ENCODE data around the gene ADAM23.

Gene ADAM23

DNA sequence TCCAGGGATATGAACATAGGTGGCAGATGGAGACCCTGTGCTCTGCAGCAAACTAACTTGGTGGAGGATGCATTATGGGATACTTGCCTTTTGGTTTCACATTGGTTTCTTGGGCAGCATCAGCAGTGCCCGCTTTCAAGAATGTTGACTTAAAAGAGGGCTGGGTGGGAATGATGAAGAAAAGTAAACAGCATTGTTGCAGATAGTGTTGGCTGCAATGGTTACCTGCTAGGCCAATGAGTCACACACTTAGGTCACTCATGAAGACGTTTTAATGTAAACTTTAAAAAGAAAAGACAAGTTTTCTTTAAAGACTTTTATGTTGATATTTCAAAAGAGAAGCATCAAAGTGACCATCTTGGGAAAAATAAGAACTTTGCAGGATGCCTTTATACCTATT lies 172.8 kb downstream of the ADAM23 start:
- peak; percentile 20 for DNase-seq (ENCODE audit: low read depth, low spot score)
- no peak overlapping the region for H3K27ac ChIP-seq

DNA sequence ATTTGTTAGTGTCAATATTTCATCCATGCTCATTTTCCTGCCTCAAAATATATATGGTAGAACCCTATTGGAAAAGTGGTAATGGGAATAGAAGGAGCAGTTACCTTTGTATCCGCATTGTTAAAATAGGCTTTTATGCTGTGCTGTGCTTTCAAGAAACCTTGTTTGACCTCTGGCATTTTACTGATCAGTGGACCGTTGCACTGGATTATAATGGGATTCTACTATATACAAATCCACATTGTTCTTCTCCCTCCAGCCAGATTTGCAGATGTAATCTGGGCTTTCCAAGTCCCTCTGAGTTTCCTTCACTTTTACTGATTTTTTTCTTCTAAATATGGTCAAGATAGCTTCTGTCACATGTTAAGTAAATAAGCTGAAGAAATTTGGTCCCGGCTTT lies 175.7 kb downstream of the ADAM23 start:
- H3K27ac ChIP-seq, result no peak overlapping the region
- no peak for DNase-seq (ENCODE audit: low read depth, low spot score)

DNA sequence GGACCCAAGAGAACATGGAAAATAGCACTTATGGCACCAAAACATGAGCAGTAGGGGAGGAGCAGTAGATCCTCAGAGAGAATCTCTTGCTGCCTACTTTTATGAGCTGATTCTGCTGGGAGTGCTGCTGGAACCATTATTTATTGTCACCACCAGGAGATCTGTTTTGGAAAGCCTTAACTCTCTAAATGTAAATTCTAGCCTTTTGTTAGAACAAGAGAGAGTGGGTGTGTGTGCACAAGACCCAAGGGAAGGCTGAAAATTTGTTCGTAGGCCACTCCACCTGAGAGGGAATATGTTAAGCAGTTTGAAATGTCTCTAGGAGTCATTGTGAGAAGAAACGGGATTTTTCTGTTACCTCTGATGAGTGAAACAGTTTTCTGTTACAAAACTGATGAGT lies 182.8 kb downstream of the ADAM23 start:
- H3K27ac ChIP-seq, result no peak overlapping the region
- no peak for DNase-seq (ENCODE audit: low read depth, low spot score)

- no peak overlapping the region for H3K27ac ChIP-seq
- no peak for DNase-seq (ENCODE audit: low read depth, low spot score)
Observed at GRCh38 chr2:206627632-206628031, 184.3 kb downstream of the ADAM23 start.

DNA sequence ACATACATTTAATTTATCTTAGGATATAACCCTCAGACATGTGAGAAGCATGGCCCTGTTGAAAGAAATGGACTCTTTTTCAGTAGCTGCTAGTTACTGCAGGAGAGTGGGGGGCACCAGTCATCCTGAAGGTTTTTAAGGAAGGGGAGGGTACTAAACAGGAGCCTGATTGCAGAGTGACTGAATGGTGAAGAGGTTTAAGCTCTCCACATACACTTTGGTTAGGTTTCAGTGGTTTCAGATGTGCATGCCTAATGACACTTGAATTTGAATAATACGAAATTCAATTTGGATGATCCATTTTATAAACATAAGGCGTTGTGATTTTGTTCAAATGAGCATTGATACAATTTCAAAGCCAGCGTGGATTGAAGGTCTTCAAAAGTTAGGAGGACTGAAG lies 188.0 kb downstream of the ADAM23 start:
- DNase-seq (ENCODE audit: low read depth, low spot score), result no peak
- H3K27ac ChIP-seq, result no peak overlapping the region

- H3K27ac ChIP-seq, result no peak overlapping the region
- no peak for DNase-seq (ENCODE audit: low read depth, low spot score)
Observed at GRCh38 chr2:206635015-206635414, 191.7 kb downstream of the ADAM23 start.

DNA sequence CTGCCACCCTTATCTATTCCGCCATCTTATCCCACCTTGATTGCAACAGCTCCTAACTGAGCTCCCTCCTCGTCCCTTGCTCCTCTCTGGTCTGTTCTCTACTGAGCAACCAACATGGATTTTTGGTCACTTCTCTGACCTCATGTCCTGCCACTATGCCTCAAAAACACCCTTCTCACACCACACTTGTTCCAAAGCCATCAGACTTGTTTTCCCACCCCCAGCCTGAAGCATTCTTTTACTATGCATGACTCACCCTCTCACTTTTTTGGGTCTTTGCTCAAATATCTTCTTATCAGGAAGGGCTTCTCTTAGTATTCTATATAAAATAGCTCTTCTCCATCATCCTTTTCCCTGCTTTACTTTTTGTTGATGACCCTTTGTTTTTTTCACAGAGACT lies 196.3 kb downstream of the ADAM23 start:
- H3K27ac ChIP-seq, result no peak overlapping the region
- DNase-seq (ENCODE audit: low read depth, low spot score), result no peak

- no peak for DNase-seq (ENCODE audit: low read depth, low spot score)
Observed at GRCh38 chr2:206641226-206641625, 197.9 kb downstream of the ADAM23 start.

GRCh38 chr2:206642075-206643025 lies 199.0 kb downstream of the ADAM23 start, which contains the start of gene FAM237A:
TSS of gene FAM237A (plus strand) at chr2:206642487. CDS start at chr2:206644237, 1,750 bp downstream.
- peak; percentile 3 for DNase-seq (ENCODE audit: low read depth, low spot score)
- no peak within 1 kb of the TSS for H3K27ac ChIP-seq

More at GRCh38 chr2:206641226-206641625, 197.9 kb downstream of the ADAM23 start:
- H3K27ac ChIP-seq, result no peak overlapping the region

GRCh38 chr2:206647985-206648384 lies 204.7 kb downstream of the ADAM23 start:
- no peak for DNase-seq (ENCODE audit: low read depth, low spot score)
- no peak overlapping the region for H3K27ac ChIP-seq

GRCh38 chr2:206657087-206657486 lies 213.8 kb downstream of the ADAM23 start:
- DNase-seq (ENCODE audit: low read depth, low spot score), result no peak
- H3K27ac ChIP-seq, result no peak overlapping the region

- no peak for DNase-seq (ENCODE audit: low read depth, low spot score)
- H3K27ac ChIP-seq, result no peak overlapping the region
Observed at GRCh38 chr2:206665251-206665650, 221.9 kb downstream of the ADAM23 start.

All from epithelial cell of prostate (primary cell).